Adrenal gland (tissue), 12 donors: ENCODE data around the gene AGAP1. TPM values are rescaled to one million over a fixed set of nuclear protein-coding genes. Genes with fewer than 3 reads are reported as not detected.

Experiments used
- DNase-seq, 7 donors: peaks; one replicate each; pipeline ENCODE4 v3.0.0-alpha.2; 2019 to 2020
- H3K27ac ChIP-seq, 5 donors: fragments of 200-600 bp; sonication (generic) in 4 of 5; 1 replicate in 3 of 5; 2 replicates in 2 of 5; pipeline versions ENCODE4 v1.5.1 to v1.8.0; 2016 to 2020; ENCODE audit warnings: mild to moderate bottlenecking in 1 of 5
- H3K27me3 ChIP-seq: fragments of 200-600 bp; 2 replicates; pipeline ENCODE4 v1.8.0; 2021
- H3K36me3 ChIP-seq, 2 donors: fragments of 200-600 bp; replicated peaks in 1 of 2; 1 replicate in 1 of 2; 2 replicates in 1 of 2; pipeline versions ENCODE4 v1.5.1 to v1.8.0; 2018 to 2022
- H3K4me1 ChIP-seq, 2 donors: fragments of 200-600 bp; replicated peaks in 1 of 2; 1 replicate in 1 of 2; 2 replicates in 1 of 2; pipeline versions ENCODE4 v1.5.1 to v1.8.0; 2018 to 2021
- H3K4me3 ChIP-seq, 4 donors: fragments of 200-600 bp; sonication (generic) in 3 of 4; one replicate each; pipeline ENCODE4 v1.5.1; 2016 to 2018
- H3K9me3 ChIP-seq, 3 donors: fragments of 200-600 bp; sonication (generic) in 1 of 3; replicated peaks in 1 of 3; 1 replicate in 2 of 3; 2 replicates in 1 of 3; pipeline versions ENCODE4 v1.5.1 to v1.8.0; 2016 to 2021
- CTCF ChIP-seq, 6 experiments: fragments of 450-650 bp in 4 of 6; fragments of 200-600 bp in 2 of 6; sonication (generic) in 1 of 6; IDR thresholded peaks; 1 replicate in 5 of 6; 2 replicates in 1 of 6; pipeline versions ENCODE4 v1.5.1 to v1.8.0; 2016 to 2021; ENCODE audit warnings: antibody characterized with exemption in 6 of 6, mild to moderate bottlenecking in 2 of 6, moderate library complexity in 1 of 6
- POLR2A ChIP-seq, 2 donors: fragments of 450-650 bp; IDR thresholded peaks; one replicate each; pipeline ENCODE4 v1.6.1; 2017; ENCODE audit warnings: antibody characterized with exemption in 2 of 2, mild to moderate bottlenecking in 2 of 2, moderate library complexity in 1 of 2
- WGBS, 4 donors: extraction: QIAGEN DNeasy Blood & Tissue Kit in 2 of 4; methylation state at CpG; one replicate each; pipeline versions ENCODE4 v1.1.5 to v1.1.7; 2013 to 2017; 5-methylcytosine and 5-hydroxymethylcytosine counted together
- intact Hi-C, 2 donors: fragments of 100-400 bp; cut with DNase I; formaldehyde crosslinking; loops; one replicate each; pipeline versions ENCODE4 v1.14.1 to v1.15.0; 2022 to 2023
- polyA plus RNA-seq, 3 donors: library from polyadenylated mRNA; stranded (reverse); fragments of 200-250 nt in 2 of 3; fragments of 350-450 nt in 1 of 3; fragmentation: Illumina TruSeq in 1 of 3; extraction: RNeasy Lipid Tissue Mini Kit (QIAGEN cat#74804) in 1 of 3; gene quantifications; one replicate each; pipeline ENCODE4 v1.2.3, GENCODE V29; 2013 to 2014
- total RNA-seq, 9 donors: library from RNA; depleted of rRNA in 4 of 9; stranded (reverse); fragments of >200 nt in 4 of 9; fragments of 120-200 nt in 1 of 9; fragmentation: NEBNext Ultra II Directional in 1 of 9; extraction: Animal tissue kit (Norgen Biotek cat#: 25700) in 1 of 9; gene quantifications; one replicate each; pipeline versions ENCODE4 v1.1.0 to v1.2.4, GENCODE V29; 2013 to 2023
- donor health status: healthy with polysubstance abuse.
- donor health status: Bipolar disorder and iron deficiency.
- donor health status: DM: yes; HTN: yes; CAD: no.
- donor health status: DM: no; HTN: no; CAD: no.
- donor health status: DM: no; HTN: no; CAD: no.
- donor health status: DM: yes; HTN: yes; CAD: no.

AGAP1 gene
- total and polyA plus RNA-seq, 12 donors: 5.3 to 29.6 (median 17.7) TPM

GRCh38 chr2:235697041-235697440 is 203.2 kb downstream of the AGAP1 start:
- H3K9me3 ChIP-seq: no peaks in the 10 kb centered on the region
- H3K36me3 ChIP-seq: no peaks in the 10 kb centered on the region
- H3K4me1 ChIP-seq: no peaks in the 10 kb centered on the region
- H3K27me3 ChIP-seq: no peaks in the 10 kb centered on the region
- no peak for DNase-seq
- no peak overlapping the region for H3K4me3 ChIP-seq
- H3K27ac ChIP-seq: no peak overlapping the region
- WGBS, 4 donors: 86 to 97% (median 94%) methylated on average over 6 to 8 of the region's 8 CpGs
- TF ChIP-seq CTCF (IDR thresholded peaks at IDR 0.05): no peak
- no peak for TF ChIP-seq POLR2A (IDR thresholded peaks at IDR 0.05)
- intact Hi-C loops: no loop called here

GRCh38 chr2:235698028-235698427 is 204.2 kb downstream of the AGAP1 start:
- TF ChIP-seq CTCF (IDR thresholded peaks at IDR 0.05) (no peak), POLR2A (IDR thresholded peaks at IDR 0.05) (no peak)
- Histone ChIP-seq H3K27ac (no peak overlapping the region), H3K27me3 (no peaks in the 10 kb centered on the region), H3K9me3 (no peaks in the 10 kb centered on the region), H3K36me3 (no peaks in the 10 kb centered on the region), H3K4me1 (no peaks in the 10 kb centered on the region), H3K4me3 (no peak overlapping the region)
- intact Hi-C loops: no loop called here
- DNase-seq: no peak
- 88 to 97% (median 93%) methylated on average over 7 to 9 of the region's 9 CpGs for WGBS, 4 donors

- intact Hi-C loops: no loop called here
- H3K4me3 ChIP-seq: no peak overlapping the region
- no peaks in the 10 kb centered on the region for H3K4me1 ChIP-seq
- DNase-seq: no peak
- WGBS, 4 donors: 94 to 98% (median 97%) methylated on average over 7 of the region's 7 CpGs
- TF ChIP-seq CTCF (IDR thresholded peaks at IDR 0.05) (no peak), POLR2A (IDR thresholded peaks at IDR 0.05) (no peak)
- no peaks in the 10 kb centered on the region for H3K9me3 ChIP-seq
- no peaks in the 10 kb centered on the region for H3K36me3 ChIP-seq
- H3K27me3 ChIP-seq: no peaks in the 10 kb centered on the region
- H3K27ac ChIP-seq: no peak overlapping the region
Observed at GRCh38 chr2:235698491-235698890, 204.6 kb downstream of the AGAP1 start.

DNA sequence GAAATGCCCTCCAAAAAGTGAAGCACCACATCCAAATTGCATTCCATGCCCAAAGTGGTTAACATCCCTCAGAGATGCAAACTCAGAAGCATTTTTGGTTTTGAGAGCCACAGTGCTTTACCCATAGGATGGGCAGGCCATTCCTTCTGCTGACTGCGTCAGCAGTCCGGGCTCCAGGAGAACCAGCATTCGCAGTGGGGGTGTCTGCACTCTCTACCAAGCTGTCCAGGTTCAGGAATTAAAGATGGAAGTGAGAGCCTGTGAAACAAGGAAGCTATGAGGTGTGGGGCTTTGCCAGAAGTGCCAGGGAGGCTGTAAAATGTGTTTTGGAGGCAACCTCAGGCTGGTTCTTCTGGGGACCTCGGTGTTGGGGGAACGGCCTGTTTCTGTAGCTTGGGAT is 205.7 kb downstream of the AGAP1 start:
- H3K4me1 ChIP-seq: no peaks in the 10 kb centered on the region
- H3K27me3 ChIP-seq: no peaks in the 10 kb centered on the region
- DNase-seq: no peak
- no peaks in the 10 kb centered on the region for H3K36me3 ChIP-seq
- no peak overlapping the region for H3K4me3 ChIP-seq
- no peak for TF ChIP-seq POLR2A (IDR thresholded peaks at IDR 0.05)
- TF ChIP-seq CTCF (IDR thresholded peaks at IDR 0.05): no peak
- 88 to 94% (median 92%) methylated on average over 5 of the region's 5 CpGs for WGBS, 4 donors
- no peaks in the 10 kb centered on the region for H3K9me3 ChIP-seq
- no peak overlapping the region for H3K27ac ChIP-seq
- intact Hi-C loops: no loop called here
